Measurements from ENCODE around the gene RASA3.

DNA sequence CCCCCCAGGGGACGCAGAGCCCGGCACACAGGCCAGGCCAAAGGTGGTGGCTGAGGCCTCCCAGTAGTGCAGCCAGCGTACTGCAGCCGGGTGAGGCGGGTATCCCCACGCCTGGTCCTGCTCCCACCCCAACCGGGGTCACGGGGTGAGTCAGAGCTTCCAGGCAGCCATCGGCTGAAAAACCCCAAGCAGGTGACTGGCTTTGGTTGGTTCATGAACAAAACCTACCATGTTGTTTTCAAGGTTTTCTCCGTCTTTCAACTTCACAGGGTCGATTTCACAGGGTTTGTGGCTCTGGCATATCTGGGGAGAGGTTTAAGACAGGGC is 116.5 kb downstream of the RASA3 start:
- TF ChIP-seq, protein P1, sequence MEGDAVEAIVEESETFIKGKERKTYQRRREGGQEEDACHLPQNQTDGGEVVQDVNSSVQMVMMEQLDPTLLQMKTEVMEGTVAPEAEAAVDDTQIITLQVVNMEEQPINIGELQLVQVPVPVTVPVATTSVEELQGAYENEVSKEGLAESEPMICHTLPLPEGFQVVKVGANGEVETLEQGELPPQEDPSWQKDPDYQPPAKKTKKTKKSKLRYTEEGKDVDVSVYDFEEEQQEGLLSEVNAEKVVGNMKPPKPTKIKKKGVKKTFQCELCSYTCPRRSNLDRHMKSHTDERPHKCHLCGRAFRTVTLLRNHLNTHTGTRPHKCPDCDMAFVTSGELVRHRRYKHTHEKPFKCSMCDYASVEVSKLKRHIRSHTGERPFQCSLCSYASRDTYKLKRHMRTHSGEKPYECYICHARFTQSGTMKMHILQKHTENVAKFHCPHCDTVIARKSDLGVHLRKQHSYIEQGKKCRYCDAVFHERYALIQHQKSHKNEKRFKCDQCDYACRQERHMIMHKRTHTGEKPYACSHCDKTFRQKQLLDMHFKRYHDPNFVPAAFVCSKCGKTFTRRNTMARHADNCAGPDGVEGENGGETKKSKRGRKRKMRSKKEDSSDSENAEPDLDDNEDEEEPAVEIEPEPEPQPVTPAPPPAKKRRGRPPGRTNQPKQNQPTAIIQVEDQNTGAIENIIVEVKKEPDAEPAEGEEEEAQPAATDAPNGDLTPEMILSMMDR (IDR thresholded peaks at IDR 0.05) = no peak
- no peak for TF ChIP-seq POLR2A (IDR thresholded peaks at IDR 0.05)
